ENCODE results near the gene KCNC4. TPM values are rescaled to one million over a fixed set of nuclear protein-coding genes. Genes with fewer than 3 reads are reported as not detected.

KCNC4 gene
- total RNA-seq, 6 experiments from 2014 or later = 0.37 to 4.4 (median 1.7) TPM

GRCh38 chr1:110239441-110240430 is 29.6 kb downstream of the KCNC4 start:
- Histone ChIP-seq H3K4me1 (no peaks in the 10 kb centered on the region), H3K36me3 (no peaks in the 10 kb centered on the region), H3K27ac (no peak overlapping the region), H3K4me3 (no peak overlapping the region), H3K27me3 (no peaks in the 10 kb centered on the region), H3K9me3 (no peaks in the 10 kb centered on the region)
- no peak for DNase-seq
- ATAC-seq = no peak
- WGBS (ENCODE audit: insufficient coverage, low coverage, low lambda C conversion rate, missing lambda C conversion rate) = 53% methylated on average over 9 of the region's 11 CpGs
- TF ChIP-seq POLR2A (IDR thresholded peaks at IDR 0.05) = no peak
- no peak for TF ChIP-seq CTCF (IDR thresholded peaks at IDR 0.05)
- intact Hi-C loops (cut with DNase I) = no loop called here

GRCh38 chr1:110240476-110241210 is 30.5 kb downstream of the KCNC4 start:
- Histone ChIP-seq H3K27me3 (no peaks in the 10 kb centered on the region), H3K4me1 (no peaks in the 10 kb centered on the region), H3K4me3 (no peak overlapping the region), H3K36me3 (no peaks in the 10 kb centered on the region), H3K9me3 (no peaks in the 10 kb centered on the region), H3K27ac (no peak overlapping the region)
- no peak for DNase-seq
- no peak for ATAC-seq
- intact Hi-C loops (cut with DNase I) = no loop called here
- WGBS (ENCODE audit: insufficient coverage, low coverage, low lambda C conversion rate, missing lambda C conversion rate) = no CpG with 5 or more reads among the region's 13 CpGs
- no peak for TF ChIP-seq CTCF (IDR thresholded peaks at IDR 0.05)
- no peak for TF ChIP-seq POLR2A (IDR thresholded peaks at IDR 0.05)

GRCh38 chr1:110241516-110241915 is 31.4 kb downstream of the KCNC4 start:
- no peak for DNase-seq

GRCh38 chr1:110242062-110242461 is 31.9 kb downstream of the KCNC4 start:
- H3K27ac ChIP-seq = no peak overlapping the region
- no peaks in the 10 kb centered on the region for H3K9me3 ChIP-seq
- intact Hi-C loops (cut with DNase I) = no loop called here
- H3K4me1 ChIP-seq = no peaks in the 10 kb centered on the region
- no peak overlapping the region for H3K4me3 ChIP-seq
- ATAC-seq = no peak
- no peaks in the 10 kb centered on the region for H3K27me3 ChIP-seq
- H3K36me3 ChIP-seq = no peaks in the 10 kb centered on the region
- 82% methylated on average over 3 of the region's 4 CpGs for WGBS (ENCODE audit: insufficient coverage, low coverage, low lambda C conversion rate, missing lambda C conversion rate)
- DNase-seq = no peak
- TF ChIP-seq POLR2A (IDR thresholded peaks at IDR 0.05) (no peak), CTCF (IDR thresholded peaks at IDR 0.05) (no peak)

More at GRCh38 chr1:110241516-110241915, 31.4 kb downstream of the KCNC4 start:
- Histone ChIP-seq H3K4me1 (no peaks in the 10 kb centered on the region), H3K4me3 (no peak overlapping the region), H3K36me3 (no peaks in the 10 kb centered on the region), H3K27me3 (no peaks in the 10 kb centered on the region), H3K27ac (no peak overlapping the region), H3K9me3 (no peaks in the 10 kb centered on the region)
- ATAC-seq = no peak
- intact Hi-C loops (cut with DNase I) = no loop called here
- TF ChIP-seq POLR2A (IDR thresholded peaks at IDR 0.05) = no peak
- 43% methylated on average over 2 of the region's 2 CpGs for WGBS (ENCODE audit: insufficient coverage, low coverage, low lambda C conversion rate, missing lambda C conversion rate)

DNA sequence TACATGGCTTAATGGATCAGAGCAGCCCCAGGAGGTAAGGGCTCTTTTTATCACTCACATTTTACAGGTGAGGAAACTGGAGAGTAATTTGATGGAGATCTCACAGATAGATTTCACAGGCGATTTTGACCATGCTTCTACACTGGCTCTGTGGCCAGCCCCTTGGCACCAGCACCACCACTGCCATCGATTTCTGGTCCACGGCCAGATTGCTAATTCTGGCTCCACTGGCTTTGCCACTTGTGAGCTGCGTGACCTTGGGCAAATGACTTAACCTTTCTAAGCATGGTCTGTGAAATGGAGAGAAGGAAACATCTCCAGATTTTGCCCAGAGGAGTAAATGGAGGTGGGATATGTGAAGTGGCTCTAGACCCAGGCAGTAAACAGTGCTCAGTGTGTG is 32.6 kb downstream of the KCNC4 start:
- no peaks in the 10 kb centered on the region for H3K4me1 ChIP-seq
- peak in 3 of 4 donors; percentile 15 to 25 (median 22) for ATAC-seq
- TF ChIP-seq CTCF (IDR thresholded peaks at IDR 0.05) (no peak), POLR2A (IDR thresholded peaks at IDR 0.05) (no peak)
- DNase-seq = no peak
- H3K27me3 ChIP-seq = no peaks in the 10 kb centered on the region
- no peaks in the 10 kb centered on the region for H3K36me3 ChIP-seq
- intact Hi-C loops (cut with DNase I) = no loop called here
- no peak overlapping the region for H3K27ac ChIP-seq
- no peak overlapping the region for H3K4me3 ChIP-seq
- H3K9me3 ChIP-seq = no peaks in the 10 kb centered on the region
- 29% methylated on average over 3 of the region's 4 CpGs for WGBS (ENCODE audit: insufficient coverage, low coverage, low lambda C conversion rate, missing lambda C conversion rate)

All from right lobe of liver (tissue), 6 donors.